Activated CD4-positive, CD25-positive, alpha-beta regulatory T cell treated with anti-CD3 and anti-CD28 coated beads, Interleukin-2, amount 50 U/mL, for 16 hours (primary cell): Measurements from ENCODE around the gene CTSZ.
"Not testable (repeated sequence)": the region's sequence is repeated elsewhere in the genome, so short reads cannot be mapped to it uniquely, and the experiment has no call there.

Experiments used
- DNase-seq: peaks from one replicate; pipeline ENCODE4 v3.0.0-alpha.2; 2020; ENCODE audit warnings: low read depth, low spot score

Gene CTSZ

DNA sequence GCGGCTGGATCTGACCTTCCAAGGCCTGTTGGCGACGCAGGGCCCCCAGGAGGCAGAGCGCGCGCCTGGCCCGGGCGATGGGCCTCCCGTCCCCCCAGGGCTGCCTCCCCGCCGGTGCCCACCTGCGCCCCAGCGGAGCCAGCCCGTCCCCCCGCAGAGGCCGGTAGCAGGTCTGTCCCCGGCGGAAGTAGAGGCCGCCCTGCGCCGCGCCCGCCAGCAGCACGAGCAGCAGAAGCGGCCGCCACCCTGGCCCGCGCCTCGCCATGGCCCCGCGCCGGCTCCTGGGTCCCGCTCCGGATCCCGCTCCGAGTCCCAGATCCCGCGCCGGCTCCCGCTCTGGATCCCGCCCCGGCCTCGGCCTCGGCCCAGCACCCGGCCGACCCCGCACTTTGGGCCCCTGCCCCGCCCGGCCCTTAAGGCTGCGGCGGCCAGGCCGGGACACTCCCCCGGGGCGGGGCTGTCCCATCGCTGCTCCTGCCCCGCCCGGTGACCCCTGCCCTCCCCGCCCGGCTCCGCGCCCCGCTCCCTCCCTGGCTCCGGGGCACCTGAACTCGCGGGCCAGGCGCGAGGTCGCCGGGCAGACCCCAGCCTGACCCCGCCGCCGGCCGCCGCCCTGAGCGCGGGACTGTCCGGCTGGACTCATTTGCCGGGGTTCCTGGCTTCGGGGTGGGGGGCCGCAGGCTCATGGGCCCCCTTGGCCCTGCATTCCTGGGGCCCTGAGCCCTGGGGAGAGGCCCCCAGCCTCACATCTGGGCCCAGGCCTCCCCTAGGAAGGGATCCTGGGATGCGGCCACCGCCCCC, at the start of gene CTSZ:
Gene CTSZ, minus strand, starts transcription at position 391 of the 801 bp plus-strand sequence. Its CDS starts 126 bp downstream, at position 265.
- no peak for DNase-seq

DNA sequence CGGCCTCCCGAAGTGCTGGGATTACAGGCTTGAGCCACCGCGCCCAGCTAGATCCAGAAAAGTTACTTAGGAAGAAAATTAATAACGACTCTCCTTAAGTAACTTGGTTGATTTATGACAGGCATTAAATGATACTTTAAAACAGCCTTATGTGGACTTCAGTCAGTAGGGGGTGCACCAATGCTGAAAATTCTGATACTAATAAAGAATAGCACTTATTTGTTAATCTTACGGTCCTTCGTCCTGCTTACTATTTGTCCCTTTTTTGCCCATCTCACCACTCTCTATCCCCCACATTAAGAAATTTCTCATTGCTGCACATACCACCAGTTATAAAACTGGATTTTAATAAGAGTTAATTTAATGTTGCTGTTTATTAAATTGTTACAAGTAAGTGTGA, 48.2 kb upstream of the CTSZ start:
- DNase-seq, result no peak

DNA sequence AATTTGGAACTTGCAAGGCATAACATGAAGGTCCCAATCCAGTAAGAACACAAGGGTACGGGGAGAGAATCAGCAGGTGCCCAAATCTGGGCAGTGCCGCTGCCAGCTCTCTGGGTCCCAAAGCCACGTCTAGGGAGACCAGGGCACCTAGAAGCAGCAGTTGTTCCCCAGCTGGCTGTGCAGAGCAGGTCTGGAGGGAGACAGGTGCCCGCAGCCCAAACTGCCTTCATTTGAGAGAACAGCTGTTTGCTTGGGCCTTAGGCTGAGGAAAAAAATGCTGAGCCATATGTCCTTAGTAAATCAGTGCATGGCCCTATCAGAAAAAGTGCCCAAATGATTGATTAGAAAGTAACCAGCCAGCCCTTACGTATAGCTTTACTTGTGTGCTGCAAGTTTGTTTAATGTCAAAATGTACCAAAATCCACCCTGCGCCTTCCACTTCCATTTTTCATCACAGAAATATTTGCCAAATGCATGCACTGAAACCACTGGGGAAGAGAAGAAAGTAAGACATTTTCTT, 44.7 kb upstream of the CTSZ start:
- DNase-seq, result no peak

DNA sequence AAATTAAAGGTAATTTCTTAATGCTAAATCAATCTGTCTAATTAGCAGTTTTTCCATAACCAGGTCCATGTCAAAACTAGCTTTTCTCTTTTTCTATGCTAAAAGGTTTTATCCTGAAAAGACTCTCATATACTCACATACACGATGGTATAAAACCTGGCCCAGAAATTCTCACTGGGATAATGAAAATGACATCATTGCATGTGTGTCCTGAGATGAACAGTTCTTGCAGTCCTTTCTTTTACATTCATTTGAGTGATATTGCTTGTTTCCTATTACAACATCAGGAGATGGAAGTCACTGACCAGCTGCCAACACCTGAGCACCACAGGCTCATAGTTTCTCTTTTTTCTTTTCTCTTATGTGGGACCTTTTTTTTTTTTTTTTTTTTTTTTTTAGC, 43.4 kb upstream of the CTSZ start:
- DNase-seq, result no peak

DNA sequence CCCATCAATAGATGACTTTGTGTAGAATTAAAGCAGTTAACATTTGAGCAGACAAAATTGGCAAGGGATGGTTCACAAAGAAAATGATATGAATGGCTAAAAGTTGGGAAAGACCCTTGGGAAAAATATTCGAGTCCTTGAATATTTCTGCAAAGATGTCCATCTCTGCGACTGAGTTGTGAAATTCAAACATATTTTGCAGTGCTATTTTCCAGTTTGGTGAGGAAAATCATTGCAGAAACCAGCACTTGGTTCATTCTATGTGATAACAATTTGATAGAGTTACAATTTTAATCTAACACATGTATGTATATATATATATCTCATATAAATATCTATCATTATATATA, 41.6 kb upstream of the CTSZ start:
- no peak for DNase-seq

DNA sequence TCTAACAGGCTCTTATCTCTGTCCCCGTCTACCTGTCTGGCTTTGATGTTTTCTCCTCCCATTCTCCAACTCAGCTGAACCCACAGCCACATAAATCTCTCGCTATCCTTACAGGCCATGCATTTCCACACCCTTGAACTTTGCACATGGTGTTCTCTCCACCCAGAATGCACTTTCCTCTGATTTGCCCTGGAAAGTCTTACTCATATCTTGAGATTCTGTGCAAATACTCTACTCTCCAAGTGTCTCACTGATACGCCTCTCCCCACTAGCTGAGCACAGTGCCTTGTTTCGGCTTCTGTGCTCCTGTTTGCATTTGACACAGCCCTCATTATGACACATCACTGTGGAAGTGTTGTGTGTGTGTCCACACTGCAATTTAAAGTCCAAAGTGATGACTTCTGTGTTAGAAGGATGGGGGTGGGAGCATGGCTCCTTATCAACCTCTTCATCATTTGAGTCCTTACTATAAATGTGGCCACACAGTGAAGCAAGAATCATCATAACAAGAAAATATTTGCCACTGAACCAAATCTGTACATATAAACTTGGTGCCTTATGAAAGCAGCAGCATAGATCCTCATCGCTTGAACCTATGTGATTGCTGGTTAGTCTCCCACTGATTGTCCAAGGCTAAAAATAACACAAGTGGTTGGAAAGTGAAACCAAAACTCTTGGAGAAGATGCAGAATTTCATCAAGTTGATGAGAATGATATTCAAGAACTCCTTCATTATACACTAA, 41.1 kb upstream of the CTSZ start:
- no peak for DNase-seq

DNA sequence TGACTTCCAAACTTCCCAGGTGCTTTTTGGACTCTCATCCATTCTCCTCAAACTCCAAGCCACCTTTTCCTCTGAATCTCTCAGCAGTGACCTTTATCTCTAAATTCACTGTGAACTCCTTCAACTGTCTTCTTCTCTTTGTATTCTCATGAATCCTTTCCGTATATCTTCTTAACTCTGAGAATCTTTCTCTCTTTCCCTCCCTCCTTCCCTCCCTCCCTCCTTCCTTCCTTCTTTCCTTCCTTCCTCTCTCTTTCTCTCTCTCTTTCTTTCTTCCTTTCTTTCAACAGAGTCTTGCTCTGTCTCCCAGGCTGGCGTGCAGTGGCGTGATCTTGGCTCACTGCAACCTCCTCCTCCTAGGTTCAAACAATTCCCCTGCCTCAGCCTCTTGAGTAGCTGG, 39.8 kb upstream of the CTSZ start:
- DNase-seq, result no peak

DNA sequence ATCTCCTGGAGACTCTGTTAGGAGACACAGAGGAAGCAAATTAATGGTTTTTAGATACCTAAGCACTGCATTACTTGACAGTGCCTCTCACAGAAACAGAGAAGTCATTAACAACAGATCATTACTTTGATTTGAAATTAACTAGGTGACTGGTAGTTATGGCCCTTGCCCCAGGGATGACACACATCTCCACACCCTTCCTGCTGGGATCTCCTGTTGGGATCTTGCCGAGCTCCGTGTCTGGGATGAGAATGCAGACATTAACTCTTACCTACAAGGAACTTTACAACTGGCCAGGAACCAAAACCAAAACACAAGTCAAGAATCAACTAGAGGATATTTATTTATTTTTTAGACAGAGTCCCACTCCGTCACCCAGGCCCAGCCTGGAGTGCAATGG, 37.7 kb upstream of the CTSZ start:
- DNase-seq, result no peak

DNA sequence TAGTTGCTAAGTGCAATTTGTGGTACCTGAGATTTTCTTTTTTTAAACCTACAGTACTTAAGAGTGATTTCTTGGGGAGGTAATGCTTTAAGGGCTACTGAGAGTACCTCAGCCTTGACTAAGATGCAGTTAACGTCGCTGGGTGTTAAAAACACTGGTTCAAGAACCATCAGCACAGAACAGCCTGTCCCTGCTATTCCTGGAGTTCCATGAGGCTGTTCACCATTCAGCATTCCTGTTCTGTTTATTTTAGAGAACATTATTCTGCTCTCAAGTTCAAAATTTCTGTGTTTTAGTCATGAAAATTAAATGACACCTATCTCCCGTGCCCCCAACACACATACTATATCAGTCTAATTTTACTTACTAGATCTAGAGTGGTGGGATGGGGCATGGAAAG, 37.2 kb upstream of the CTSZ start:
- DNase-seq, result no peak

DNA sequence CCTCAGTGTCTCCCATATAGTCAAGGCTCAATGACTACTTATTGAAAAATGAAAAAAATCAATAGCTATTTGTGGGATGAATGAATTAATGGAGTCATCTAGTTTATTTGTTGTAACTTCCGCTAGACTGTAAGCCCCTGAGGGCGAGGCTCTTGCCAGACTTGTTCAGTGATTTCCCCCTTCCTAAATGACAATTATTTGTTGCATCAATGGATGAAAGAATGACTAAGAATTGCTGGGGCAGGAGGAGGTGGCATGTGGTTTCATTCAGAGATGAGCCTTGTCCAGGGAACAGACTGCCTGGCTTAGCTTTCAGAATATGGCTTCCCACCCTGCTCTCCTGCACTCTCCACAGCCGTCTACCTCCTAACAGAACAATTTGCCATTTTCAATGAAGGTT, 36.6 kb upstream of the CTSZ start:
- DNase-seq, result no peak

DNA sequence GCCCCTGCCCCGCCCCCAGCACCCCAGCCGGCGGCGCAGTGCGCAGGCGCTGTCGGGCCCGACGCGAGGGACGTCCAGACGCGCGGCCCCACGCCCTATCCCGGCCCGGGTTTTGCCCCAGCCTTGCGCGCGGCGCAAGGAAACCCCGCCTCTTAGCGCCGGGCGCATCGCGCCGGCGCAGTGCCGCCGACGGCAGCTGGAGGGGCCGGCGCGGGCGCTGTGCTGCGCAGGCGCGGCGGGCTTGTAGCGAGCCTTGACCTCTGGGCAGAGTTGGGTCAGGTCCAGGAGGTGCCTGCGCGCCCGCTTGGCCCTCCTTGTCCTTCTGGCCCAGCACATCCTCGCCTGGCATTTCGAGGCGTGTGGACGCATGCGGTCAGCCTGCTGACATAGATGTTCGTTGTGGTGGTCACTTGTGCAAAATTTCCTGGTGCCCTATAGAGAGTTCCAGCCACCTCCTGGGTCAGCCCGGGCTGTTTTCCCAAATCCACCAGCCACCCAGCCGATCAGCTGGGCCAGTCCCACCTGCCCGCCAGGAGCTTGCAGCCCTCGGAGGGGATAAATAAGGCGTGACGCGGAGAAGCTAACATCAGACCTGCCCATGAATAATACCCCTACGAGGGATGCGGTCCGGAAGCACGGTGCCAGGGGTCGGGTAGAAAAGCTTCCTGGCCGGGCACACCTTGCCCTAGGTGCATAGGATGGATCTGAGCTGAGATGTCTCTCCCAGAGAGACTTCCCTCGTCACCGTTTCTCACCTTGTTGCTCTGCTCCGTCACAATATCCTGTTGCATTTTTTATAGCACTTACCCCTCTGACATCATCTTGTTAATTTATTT, 36.0 kb upstream of the CTSZ start:
- peak; percentile 89 for DNase-seq

DNA sequence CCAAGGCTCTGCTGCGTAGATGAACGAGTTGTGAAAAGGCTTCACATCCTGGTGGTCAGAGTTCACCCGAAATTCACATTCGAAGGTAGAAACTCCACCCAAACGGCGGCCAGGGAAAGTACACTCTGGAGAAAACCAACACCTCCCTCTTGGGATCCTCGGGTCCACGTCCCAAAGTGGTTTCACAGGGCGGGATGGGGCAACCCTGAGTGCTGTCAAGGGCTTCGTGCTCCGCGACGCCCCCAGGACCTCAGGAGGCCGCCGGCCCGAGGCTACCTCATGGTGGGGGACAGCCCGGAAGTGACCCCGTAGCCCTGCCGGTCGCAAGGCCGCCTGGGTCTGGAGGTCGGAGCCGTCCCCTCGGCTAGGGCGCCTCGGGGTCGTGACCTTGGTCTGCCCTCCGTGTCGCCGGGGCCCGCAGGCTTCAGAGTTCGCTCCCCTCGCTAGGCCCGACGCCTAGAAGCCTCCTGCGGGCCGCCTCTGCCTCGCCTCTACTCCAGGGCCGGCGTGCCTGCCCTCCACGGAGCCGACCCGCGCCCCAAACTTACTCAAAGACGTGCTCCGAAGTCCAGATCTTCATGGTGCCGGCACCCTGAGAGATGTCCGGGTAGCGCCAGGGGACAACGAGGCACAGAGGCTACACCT, 35.2 kb upstream of the CTSZ start, which contains the start of gene PRELID3B:
Gene PRELID3B, minus strand, starts transcription at position 636 of the 645 bp plus-strand sequence. Its CDS starts 56 bp downstream, at position 580.
- no peak for DNase-seq

DNA sequence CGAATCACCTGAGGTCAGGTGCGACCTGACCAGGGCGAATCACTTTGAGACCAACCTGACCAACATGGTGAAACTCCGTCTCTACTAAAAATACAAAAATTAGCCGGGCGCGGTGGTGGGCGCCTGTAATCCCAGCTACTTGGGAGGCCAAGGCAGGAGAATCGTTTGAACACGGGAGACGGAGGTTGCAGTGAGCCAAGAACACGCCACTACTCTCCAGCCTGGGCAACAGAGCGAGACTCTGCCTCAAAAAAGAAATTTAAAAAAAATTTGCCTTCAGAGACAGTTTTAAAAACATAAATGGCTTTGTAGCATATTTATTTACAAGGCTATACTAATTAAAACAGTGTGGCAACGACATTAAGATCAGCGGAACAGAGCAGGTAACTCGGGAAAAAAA, 34.4 kb upstream of the CTSZ start:
- not testable (repeated sequence) for DNase-seq

DNA sequence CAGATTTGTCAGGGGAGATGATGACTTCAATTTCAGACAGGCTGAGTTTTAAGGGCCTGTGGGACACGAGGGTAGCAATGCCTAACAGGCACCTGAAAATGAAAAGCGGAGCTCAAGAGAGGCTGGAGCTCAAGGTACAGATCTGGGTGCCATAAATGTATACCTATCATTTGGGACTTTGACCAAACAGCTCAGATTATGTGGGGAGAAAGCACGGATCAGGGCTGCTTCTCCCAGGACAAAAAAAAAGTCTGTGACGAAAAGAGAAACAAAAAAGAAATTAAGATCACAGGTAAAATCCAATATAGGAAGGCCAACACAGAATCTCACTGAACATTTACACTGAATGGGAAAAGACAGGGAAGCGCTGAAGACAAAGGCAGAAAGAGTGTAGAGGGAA, 33.6 kb upstream of the CTSZ start:
- no peak for DNase-seq

DNA sequence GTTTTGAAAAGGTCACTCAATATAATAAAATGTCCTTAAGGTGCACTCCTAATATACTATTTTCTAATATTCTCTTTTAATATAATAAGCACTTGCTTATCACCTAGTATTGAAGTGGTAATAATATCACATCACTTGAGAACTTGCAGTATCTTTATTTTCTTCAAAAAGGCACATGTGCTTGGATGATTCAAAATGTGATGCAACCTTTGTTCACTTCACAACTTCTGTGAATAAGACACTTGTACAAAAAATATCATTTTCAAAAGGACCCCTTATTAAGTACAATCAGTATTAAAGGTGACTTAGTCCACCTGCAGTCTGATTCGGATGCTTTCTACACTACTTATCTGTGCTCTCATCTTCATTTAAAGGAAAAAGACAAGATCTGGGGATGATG, 32.2 kb upstream of the CTSZ start:
- no peak for DNase-seq

DNA sequence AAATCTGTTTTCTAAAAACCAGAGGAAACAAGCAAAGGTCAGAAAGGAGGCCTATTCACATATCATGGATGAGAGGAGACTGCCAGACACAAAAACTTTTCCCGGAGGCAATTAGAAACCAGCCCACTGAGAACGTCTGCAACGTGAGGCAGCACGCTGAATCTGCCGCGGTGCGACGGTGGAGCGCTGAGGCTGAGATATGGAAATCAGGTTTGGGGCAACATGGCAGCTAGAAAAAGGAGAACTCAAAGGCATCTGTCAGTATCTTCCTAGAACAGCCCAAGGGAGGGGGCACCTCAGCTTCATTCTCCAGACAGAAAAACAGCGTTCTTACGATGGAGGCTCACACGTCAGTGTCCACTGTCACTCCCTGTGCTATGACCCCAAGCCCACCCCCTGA, 30.3 kb upstream of the CTSZ start:
- DNase-seq, result no peak

DNA sequence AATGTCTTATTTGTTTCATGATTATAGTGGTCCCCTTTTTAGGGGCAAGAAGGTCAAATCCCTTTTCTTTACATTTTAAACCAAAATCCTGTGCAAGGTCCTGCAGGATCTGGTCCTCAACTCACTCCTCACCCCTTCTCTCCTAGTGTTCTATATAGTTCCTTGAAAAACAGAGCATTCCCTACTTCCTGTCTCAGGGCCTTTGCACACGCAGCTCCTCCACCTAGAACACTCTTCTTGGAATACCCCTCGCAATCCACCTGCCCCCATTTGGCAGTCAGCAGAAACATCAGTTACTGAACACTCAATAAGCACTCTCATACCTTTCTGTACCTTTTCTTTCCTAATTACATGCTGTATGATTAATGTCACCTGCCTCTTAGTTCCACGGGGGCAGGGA, 28.3 kb upstream of the CTSZ start:
- DNase-seq, result no peak

DNA sequence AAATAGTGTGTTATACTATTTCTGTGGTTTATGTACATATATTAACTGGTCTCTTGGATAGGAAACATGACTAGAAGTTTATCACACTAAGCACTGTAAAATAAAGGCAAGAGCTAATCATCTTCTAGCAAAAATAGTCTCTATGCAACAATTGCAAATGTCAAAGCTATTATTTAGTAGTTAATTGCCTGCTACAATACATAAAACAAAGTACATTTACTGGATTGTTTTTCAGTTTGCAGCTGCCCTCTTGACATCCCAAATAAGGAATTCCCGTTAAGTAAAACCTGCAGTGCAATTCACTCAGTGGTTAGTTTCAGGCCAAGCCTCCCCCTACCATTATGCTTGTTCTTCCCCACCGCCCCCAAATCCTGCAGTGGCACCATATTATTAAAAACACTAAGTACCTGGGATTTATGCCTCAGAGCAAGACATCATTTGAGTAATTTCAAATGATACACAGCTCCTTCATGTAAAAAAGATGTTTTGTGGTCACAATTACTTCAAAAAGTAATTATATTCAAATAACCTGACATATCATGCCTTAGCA, 26.6 kb upstream of the CTSZ start:
- no peak for DNase-seq

DNA sequence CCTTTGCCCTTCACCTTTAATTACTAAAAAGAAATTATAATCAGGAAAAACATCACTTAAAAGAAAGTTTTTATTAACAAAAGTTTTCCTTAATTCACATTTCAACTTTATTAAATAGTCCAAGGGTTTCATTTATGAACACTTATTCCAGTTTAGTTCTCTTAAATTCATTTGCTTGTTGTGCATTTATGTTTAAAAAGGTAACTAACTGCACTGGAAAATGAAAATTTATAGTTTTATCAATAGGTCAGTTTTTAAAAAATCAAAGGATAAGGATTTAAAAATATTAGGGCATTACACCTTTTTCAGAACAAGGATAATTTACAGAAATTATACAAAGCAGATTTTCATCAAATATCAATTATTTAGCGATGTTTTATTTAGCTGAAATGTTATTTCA, 26.0 kb upstream of the CTSZ start:
- DNase-seq, result no peak

DNA sequence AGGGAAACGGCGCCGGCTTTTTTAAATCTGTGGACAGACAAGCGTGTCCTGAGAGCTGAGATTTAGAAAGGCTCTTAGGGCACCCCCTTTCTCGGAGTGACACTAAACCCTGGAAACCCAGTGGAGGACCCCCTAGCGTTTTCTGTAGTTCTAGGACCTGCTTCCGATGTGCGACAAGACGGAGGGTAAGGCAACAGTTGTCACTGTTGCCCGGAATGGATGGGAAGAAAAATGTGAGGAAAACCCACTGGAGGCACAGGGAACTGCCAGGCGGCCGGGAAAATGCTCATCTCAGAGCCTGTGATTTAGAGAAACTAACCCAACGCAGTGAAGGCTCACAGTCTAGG, 25.6 kb upstream of the CTSZ start:
- no peak for DNase-seq

DNA sequence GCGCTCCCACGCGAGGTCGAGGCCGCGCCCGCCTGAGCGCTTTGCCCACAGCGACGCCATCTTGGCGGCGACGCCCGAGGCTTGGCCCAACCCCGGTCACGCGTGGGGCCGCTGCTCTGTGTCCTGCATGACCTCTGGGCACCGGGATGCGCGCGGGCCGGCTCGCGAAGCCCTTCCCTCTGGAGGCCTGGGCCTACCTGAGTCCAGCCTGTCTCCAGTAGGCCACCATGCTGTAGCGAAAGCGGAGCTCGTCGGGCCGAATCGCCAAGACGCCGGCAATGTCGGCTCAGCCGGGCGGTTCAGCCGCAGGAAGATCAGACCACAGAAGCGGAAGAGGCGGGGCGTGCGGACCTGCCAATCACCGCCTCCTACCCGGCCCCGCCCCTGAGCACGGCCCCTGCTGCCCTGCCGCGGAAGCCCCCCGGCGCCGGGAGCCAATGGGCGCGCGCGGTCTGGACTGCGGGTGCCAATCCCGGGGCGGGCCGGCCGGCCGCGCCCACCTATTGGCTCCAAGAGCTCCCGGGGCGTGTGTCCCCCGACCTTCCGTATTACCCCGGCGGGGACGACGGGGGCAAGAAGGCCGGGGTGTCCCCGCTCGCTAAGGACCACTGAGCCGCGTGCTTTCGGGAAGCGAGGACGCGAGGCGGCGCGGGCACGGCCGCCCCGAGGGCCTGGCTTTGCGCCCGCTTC, 25.1 kb upstream of the CTSZ start, which contains the start of gene ATP5F1E:
Gene ATP5F1E, minus strand, starts transcription at position 313 of the 690 bp plus-strand sequence. Its CDS starts 84 bp downstream, at position 229.
- DNase-seq, result peak; percentile 88
